Activated CD8-positive, alpha-beta memory T cell treated with anti-CD3 and anti-CD28 coated beads, Interleukin-2, amount 50 U/mL, for 48 hours (primary cell): ENCODE measurements around the gene RAB37.

ENCODE experiments used
- DNase-seq: peaks from one replicate; pipeline ENCODE4 v3.0.0-alpha.2; 2020

Gene RAB37

GRCh38 chr17:74764751-74765286 lies 27.8 kb downstream of the RAB37 start:
- DNase-seq, result no peak

GRCh38 chr17:74766413-74766812 lies 29.4 kb downstream of the RAB37 start:
- no peak for DNase-seq

GRCh38 chr17:74767111-74767516 lies 30.1 kb downstream of the RAB37 start:
- no peak for DNase-seq

GRCh38 chr17:74768069-74768762 lies 31.2 kb downstream of the RAB37 start:
- no peak for DNase-seq

- DNase-seq, result no peak
These were observed 31.7 kb downstream of the RAB37 start for GRCh38 chr17:74768763-74769114.

- DNase-seq, result no peak
These were observed 32.3 kb downstream of the RAB37 start for GRCh38 chr17:74769266-74769855.

GRCh38 chr17:74769856-74770497 lies 32.9 kb downstream of the RAB37 start:
- DNase-seq, result no peak

GRCh38 chr17:74770498-74771318 lies 33.7 kb downstream of the RAB37 start:
- DNase-seq, result peak; percentile 80

GRCh38 chr17:74771319-74771914 lies 34.4 kb downstream of the RAB37 start:
- no peak for DNase-seq

GRCh38 chr17:74772053-74772452 lies 35.0 kb downstream of the RAB37 start:
- DNase-seq, result no peak

GRCh38 chr17:74773414-74773813 lies 36.4 kb downstream of the RAB37 start:
- no peak for DNase-seq

GRCh38 chr17:74773871-74774286 lies 36.8 kb downstream of the RAB37 start:
- DNase-seq, result no peak

GRCh38 chr17:74775409-74776043 lies 38.5 kb downstream of the RAB37 start:
- DNase-seq, result no peak

- peak; percentile 100 for DNase-seq
These were observed 39.2 kb downstream of the RAB37 start, which contains the start of gene NAT9 for GRCh38 chr17:74776044-74776962. TSS of gene NAT9 (minus strand) at chr17:74776345. CDS start at chr17:74775698, 647 bp downstream.

GRCh38 chr17:74776990-74777389 lies 39.9 kb downstream of the RAB37 start:
- no peak for DNase-seq

GRCh38 chr17:74777901-74778515 lies 41.0 kb downstream of the RAB37 start:
- no peak for DNase-seq

- DNase-seq, result no peak
These were observed 41.9 kb downstream of the RAB37 start for GRCh38 chr17:74778960-74779359.

GRCh38 chr17:74779501-74779900 lies 42.4 kb downstream of the RAB37 start:
- no peak for DNase-seq

GRCh38 chr17:74779948-74780400 lies 42.9 kb downstream of the RAB37 start:
- DNase-seq, result no peak
